Adrenal gland (tissue), 5 donors: ENCODE data around the gene HECTD1.

Source experiments
- CTCF ChIP-seq, 6 experiments: fragments of 450-650 bp in 4 of 6; fragments of 200-600 bp in 2 of 6; sonication (generic) in 1 of 6; IDR thresholded peaks; 1 replicate in 5 of 6; 2 replicates in 1 of 6; pipeline versions ENCODE4 v1.5.1 to v1.8.0; 2016 to 2021; ENCODE audit warnings: antibody characterized with exemption in 6 of 6, mild to moderate bottlenecking in 2 of 6, moderate library complexity in 1 of 6
- POLR2A ChIP-seq, 2 donors: fragments of 450-650 bp; IDR thresholded peaks; one replicate each; pipeline ENCODE4 v1.6.1; 2017; ENCODE audit warnings: antibody characterized with exemption in 2 of 2, mild to moderate bottlenecking in 2 of 2, moderate library complexity in 1 of 2
- donor health status: DM: no; HTN: no; CAD: no.

- TF ChIP-seq CTCF (IDR thresholded peaks at IDR 0.05): no peak
- TF ChIP-seq POLR2A (IDR thresholded peaks at IDR 0.05): no peak
These were observed 147.2 kb downstream of the HECTD1 start for GRCh38 chr14:31060253-31060875.
